Stomach (tissue), 4 donors: ENCODE results near the gene AGA.

Experiments used
- EP300 ChIP-seq: sonication (generic); formaldehyde crosslinking; IDR thresholded peaks from one replicate; pipeline ENCODE4 v1.6.1; 2017; ENCODE audit warnings: antibody characterized with exemption
- POLR2AphosphoS5 ChIP-seq, 3 donors: sonication (generic); formaldehyde crosslinking; IDR thresholded peaks; one replicate each; pipeline ENCODE4 v1.6.1; 2016; ENCODE audit warnings: antibody characterized with exemption in 3 of 3
- TF ChIP-seq, protein P1 (sequence below), 7 experiments: fragments of 450-650 bp in 4 of 7; fragments of 200-600 bp in 3 of 7; sonication (generic) in 3 of 7; IDR thresholded peaks; one replicate each; pipeline ENCODE4 v1.5.1; 2016 to 2019; ENCODE audit warnings: antibody characterized with exemption in 7 of 7, control low read depth in 2 of 7, mild to moderate bottlenecking in 1 of 7

DNA sequence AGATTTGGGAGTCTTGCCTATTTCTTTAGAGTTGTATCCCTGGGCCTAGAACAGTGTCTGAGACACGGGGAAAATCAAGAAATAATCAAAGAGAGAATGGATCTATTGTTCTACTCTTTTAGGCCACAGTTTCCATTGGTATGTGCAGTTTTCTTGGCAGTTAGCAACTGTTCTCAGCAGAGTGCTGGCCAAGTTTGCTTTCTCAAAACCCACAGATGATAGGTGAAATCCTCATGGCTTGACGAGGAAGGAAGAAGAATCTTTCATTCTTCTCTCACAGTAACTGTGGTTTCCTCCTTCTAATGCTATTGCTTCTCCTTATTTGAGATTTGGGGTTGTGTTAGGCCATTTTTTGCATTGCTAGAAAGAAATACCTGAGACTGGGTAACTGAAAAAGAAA lies 42.2 kb downstream of the AGA start:
- TF ChIP-seq, protein P1, sequence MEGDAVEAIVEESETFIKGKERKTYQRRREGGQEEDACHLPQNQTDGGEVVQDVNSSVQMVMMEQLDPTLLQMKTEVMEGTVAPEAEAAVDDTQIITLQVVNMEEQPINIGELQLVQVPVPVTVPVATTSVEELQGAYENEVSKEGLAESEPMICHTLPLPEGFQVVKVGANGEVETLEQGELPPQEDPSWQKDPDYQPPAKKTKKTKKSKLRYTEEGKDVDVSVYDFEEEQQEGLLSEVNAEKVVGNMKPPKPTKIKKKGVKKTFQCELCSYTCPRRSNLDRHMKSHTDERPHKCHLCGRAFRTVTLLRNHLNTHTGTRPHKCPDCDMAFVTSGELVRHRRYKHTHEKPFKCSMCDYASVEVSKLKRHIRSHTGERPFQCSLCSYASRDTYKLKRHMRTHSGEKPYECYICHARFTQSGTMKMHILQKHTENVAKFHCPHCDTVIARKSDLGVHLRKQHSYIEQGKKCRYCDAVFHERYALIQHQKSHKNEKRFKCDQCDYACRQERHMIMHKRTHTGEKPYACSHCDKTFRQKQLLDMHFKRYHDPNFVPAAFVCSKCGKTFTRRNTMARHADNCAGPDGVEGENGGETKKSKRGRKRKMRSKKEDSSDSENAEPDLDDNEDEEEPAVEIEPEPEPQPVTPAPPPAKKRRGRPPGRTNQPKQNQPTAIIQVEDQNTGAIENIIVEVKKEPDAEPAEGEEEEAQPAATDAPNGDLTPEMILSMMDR (IDR thresholded peaks at IDR 0.05) = no peak
- TF ChIP-seq POLR2AphosphoS5 (IDR thresholded peaks at IDR 0.05) (no peak), EP300 (no peak)
